ENCODE data around the gene POLE2.

GRCh38 chr14:49692811-49693734 is 5.1 kb upstream of the POLE2 start, which contains the start of gene KLHDC1:
- TF ChIP-seq POLR2A (IDR thresholded peaks at IDR 0.05): peak; percentile 85 to 88
- no peak for TF ChIP-seq CTCF (IDR thresholded peaks at IDR 0.05 in 4 of 5, conservative IDR thresholded peaks at IDR 0.05 in 1 of 5)
